GM18907 (cell line): Measurements from ENCODE around the gene PCNX3.

Experiments
- ATAC-seq: cut with Tn5 transposase; IDR thresholded peaks from one replicate; pipeline ENCODE4 v1.9.1; 2021; ENCODE audit warnings: mild to moderate bottlenecking, moderate library complexity; ENCODE audit not compliant: unreplicated experiment

The PCNX3 gene

DNA sequence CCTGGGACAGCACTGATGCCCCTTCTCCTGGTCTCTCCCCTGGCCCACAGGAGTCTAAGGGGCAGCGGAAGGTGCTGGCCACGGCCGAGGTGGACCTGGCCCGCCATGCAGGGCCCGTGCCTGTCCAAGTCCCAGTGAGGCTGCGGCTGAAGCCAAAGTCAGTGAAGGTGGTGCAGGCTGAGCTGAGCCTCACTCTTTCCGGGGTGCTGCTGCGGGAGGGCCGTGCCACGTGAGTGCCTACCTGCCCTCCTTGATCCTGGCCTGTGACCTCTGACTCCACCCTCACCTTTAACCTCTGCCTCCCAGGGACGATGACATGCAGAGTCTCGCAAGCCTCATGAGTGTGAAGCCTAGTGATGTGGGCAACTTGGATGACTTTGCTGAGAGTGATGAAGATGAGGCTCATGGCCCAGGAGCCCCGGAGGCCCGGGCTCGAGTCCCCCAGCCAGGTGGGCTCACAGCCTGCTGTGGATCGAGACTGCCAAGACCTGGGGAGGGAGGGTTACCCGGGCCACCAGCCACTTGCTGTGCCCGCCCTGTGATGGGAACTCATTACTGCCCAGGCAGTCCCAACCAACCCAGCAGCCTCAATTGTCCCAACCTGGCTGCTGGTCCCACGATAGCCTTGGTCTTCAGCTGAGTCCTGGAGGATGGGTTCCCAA, 35.4 kb upstream of the PCNX3 start:
- no peak for ATAC-seq

DNA sequence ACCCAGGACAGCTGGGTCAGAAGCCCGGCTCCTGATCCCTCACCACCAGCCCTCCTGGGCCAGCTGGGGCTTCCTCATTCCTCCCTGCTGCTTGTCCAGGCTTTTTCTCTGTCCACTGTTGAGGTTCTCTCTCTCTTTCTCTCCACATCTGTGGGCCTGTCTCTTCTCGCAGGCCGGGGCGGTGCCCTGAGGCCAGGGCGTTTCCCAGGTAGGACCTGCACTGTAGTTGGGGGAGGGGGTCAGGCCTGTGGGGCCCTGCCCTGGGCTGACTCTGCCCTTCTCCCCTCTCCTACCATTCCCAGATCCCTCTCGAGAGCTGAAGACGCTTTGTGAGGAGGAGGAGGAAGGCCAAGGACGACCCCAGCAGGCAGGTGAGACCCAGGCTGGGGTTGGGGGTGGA, 34.8 kb upstream of the PCNX3 start:
- no peak for ATAC-seq

DNA sequence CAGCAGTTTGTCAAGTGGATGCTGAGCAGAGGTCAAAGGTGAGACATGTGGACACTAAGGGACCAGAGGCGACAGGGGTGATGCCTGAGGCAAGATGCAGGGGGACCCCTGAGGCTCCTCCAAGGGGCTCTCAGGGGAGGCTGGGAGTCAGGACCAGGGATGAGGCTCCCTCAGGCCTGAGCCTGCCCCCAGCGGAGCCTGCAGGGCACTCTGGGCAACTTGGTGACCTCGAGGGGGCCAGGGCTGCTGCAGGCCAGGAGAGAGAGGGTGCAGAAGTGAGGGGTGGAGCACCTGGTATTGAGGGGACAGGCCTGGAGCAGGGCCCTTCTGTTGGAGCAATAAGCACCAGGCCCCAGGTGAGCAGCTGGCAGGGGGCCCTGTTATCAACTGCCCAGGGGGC, 33.6 kb upstream of the PCNX3 start:
- ATAC-seq: no peak

DNA sequence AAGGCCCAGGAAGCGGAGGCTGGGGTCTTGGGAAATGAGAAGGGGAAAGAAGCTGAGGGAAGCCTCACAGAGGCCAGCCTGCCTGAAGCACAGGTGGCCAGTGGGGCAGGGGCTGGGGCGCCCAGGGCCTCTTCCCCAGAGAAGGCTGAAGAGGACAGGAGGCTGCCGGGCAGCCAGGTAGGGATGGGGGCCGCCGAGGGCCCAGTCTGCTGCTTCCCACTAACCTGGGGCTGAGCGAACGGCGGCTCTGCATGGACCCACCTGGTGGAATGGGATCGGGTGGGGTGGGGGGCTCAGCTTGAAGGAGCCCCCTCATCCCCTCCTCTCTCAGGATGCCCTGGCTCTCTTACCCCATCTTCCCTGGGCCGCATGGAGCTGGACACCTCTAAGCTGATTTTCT, 32.0 kb upstream of the PCNX3 start:
- no peak for ATAC-seq

DNA sequence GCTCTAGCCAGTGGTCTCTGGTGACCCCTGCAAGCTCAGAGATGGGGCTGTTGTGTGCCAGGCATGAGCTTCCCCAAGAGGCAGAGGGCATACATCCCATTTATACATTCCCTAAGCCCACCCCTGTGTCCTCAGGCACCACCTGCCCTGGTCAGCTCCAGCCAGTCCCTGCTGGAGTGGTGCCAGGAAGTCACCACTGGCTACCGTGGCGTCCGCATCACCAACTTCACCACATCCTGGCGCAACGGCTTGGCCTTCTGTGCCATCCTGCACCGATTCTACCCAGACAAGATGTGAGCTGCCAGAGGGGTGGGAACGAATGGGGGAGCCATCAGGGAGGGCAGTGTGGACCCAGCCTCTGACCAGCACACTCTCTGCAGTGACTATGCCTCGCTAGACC, 31.5 kb upstream of the PCNX3 start:
- ATAC-seq: no peak

DNA sequence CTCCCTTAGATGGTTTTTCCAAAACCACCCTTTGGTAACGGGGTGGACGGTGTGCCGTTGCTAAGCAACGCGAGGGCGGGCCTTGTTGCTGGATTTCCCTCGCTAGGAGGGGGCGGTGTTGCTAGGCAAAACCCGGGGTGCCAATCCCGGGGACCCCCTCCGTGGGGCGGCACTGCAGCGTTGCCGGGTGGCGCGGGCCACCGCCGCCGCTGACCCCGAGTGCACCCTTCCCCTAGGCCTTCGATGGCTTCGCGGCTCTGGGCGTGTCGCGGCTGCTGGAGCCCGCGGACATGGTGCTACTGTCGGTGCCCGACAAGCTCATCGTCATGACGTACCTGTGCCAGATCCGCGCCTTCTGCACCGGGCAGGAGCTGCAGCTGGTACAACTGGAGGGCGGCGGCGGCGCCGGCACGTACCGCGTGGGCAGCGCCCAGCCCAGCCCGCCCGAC, 30.8 kb upstream of the PCNX3 start:
- no peak for ATAC-seq

DNA sequence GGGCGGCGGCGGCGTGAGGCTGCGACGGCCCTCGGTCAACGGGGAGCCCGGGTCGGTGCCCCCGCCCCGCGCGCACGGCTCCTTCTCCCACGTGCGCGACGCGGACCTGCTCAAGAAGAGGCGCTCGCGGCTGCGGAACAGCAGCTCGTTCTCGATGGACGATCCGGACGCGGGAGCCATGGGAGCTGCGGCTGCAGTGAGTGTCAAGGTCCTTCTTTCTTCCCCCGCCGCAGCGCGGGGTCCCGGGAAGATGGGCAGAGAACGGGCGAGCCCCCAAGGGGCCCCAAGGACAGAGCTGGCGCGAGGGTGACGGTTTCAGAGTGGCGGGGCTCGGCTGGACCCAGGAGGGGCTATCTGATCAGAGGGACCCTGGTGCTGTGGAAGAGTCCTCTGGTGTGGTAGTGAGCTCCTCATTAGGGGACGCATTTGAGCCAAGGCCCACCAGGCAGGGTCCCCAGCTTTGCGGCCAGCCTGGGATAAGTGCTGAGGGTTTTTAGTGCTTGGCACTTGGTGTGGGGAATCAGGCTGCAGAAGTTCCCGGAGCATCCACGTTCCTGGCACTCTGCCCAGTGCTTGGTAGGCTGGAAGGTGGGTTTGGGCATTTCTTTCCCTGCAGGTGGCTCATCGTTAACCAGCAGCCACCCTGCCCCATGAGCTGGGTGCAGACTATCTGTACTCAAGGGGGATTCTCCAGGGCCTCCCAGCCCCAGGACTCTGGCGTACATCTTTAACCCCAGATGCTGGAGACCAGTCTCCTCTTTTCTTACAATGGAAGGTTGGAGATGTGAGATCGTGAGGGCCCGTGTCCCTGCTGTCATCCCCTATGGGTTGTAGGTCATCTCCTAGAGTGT, 30.0 kb upstream of the PCNX3 start:
- ATAC-seq: no peak

DNA sequence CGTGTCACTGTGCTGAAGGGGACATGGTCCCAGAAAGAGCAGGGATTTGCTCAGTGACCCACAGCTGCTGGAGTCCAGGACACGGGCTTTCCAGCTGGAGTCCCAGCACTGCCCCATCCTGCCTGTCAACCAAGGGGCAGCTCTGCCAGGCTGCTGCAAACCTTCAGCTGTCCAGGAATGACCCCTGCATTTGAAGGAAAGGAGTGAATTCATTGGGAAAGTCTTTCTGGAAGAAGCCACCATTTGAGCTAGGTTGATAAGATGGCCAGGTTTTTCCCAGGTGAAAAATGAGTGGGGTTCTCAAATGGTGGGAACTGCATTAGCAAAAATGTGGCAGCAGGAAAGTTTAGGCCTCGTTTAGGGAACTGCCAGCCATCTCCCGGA, 29.3 kb upstream of the PCNX3 start:
- ATAC-seq: no peak

DNA sequence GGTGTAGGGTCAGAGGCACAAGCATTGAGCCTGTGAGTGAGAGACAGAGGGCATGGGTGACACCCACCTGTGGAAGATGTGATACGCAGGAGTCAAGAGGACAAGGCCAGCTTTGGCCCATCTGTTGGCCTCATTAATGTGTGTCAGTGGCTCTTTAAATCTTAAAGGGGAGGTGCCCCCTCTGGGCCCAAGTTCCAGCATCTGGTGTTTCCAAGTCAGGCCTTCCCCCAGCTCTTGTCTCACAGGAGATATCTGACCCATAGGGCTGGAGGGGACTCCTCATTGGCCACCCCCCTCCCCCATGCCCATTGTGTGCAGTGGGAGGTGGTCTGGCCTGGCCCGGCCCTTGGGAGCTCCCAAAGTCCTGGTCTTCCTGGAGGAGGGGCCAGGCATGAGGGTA, 28.9 kb upstream of the PCNX3 start:
- ATAC-seq: no peak

DNA sequence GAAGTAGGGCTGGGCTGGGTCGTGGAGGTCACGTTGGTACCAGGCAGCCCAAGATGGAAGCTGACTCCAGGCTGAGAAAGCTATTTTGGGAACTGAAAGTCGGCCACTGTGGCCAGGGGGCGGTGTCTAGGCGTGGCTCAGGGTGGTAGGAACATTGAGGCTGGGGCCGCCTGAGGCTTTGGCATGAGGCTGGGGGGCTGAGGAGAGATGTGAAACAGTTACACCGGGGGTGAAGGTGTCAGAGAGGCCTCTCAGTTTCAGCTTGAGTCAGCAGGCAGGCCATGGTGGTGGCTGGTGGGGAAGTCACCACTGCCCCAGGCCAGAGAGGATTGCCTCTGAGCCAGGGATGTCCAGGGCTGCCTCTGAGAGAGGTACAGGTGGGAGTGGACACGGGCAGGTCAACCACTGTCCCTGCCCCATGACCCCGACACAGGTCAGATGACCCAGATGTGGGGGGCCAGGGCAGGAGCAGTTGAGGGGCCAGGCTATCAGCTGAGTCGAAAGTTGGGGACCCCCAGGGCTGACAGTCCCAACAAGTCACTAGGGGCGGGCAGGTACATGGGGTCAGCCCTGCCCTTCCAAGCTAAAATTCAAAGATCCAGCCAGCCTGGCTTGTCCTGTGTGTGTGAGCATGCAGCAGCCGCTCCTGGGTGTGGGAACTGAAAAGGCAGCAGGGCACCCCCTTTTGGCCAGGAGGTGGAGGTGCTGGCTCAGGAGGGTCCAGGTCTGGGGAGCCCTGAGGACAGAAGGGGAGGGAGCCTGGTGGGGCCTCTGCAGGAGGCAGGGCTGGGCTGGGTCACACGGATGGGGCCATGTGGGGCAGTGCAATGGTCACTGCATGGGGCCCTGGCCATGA, 27.1 kb upstream of the PCNX3 start:
- ATAC-seq: peak; percentile 75

DNA sequence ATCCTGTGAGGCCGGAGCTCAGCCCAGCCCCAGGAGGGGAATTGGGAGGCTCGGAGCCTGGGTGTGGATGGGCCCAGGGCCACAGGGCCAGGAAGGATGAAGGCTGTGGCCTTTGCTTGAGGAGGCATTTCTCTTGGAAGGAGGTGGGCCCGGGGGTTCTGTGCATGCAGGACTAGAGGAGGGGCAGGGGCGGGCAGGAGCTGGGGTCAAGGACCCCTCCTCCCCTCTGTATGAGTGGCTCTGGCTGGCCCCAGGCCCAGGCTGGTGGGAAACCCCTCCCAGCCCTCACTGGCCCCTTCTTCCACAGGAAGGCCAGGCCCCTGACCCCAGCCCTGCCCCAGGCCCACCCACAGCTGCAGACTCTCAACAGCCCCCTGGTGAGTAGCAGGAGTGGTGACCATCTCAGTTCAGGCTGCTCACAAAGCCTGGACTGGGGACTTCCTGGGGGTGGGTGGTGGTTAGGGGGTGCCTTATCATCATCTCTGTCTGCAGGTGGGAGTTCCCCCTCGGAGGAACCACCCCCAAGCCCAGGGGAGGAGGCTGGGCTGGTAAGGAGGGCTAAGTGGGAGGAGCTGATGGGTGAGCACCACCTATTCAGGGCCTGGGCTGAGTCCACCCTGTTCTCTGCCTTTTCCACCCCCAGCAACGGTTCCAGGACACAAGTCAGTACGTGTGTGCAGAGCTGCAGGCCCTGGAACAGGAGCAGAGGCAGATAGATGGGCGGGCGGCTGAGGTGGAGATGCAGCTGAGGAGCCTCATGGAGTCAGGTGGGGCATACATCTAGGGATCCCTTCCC, 25.9 kb upstream of the PCNX3 start:
- no peak for ATAC-seq

DNA sequence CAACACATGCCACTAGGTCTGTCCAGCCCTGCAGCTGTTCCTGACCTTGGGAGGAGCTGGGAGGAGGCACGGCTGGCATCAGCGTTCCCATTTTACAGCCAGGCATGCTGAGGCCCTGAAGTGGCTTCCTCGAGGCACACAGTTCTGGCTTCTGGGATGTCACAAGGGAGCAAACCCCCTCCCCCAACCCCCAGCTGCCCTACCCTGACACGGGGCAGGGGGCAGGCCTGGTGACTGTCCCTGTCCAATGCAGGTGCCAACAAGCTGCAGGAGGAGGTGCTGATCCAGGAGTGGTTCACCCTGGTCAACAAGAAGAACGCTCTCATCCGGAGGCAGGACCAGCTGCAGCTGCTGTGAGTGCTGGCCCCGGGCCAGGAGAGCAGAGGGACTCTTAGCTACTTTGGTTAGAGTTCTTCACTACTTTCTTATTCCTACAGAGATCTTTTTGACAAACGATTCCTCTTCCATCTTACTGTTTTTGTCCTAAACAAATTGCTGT, 25.3 kb upstream of the PCNX3 start:
- no peak for ATAC-seq

DNA sequence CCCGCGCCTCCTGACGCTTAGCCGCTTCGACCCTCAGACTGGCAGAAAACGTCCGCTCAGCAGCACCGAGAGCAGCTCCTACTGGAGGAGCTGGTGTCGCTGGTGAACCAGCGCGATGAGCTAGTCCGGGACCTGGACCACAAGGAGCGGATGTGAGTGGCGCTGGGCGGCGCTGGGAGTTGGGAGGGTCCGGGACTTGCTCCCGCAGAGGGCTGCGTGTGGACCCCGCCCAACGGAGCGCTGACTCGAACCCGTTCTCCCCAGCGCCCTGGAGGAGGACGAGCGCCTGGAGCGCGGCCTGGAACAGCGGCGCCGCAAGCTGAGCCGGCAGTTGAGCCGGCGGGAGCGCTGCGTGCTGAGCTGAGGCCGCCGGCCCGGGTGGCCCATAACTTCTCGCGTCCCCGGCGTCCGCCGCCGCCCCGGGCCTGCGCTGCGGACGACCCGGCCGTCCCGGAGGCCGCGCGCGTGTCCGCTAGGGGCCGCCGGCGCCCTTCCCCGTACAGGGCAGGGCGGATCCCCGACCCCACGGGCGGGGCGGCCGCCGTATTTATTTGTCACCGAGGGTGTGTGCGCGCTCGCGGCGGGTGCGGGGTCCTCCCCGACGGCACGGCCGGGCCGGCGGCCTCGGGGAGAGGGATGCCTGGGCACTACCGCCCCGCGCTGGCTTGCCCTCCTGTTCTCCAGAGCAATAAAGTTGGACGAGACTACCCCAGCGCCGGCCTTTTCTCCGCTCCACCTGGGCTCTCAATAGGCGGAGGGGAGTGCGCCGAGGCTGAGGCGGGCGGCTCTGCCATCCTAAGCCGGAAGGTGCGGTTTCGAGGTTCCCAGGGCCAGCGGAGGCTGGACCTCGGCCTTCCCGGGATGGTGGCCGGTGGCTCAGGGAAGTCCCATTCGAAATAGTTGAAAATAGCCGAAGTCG, 23.4 kb upstream of the PCNX3 start:
- ATAC-seq: no peak

DNA sequence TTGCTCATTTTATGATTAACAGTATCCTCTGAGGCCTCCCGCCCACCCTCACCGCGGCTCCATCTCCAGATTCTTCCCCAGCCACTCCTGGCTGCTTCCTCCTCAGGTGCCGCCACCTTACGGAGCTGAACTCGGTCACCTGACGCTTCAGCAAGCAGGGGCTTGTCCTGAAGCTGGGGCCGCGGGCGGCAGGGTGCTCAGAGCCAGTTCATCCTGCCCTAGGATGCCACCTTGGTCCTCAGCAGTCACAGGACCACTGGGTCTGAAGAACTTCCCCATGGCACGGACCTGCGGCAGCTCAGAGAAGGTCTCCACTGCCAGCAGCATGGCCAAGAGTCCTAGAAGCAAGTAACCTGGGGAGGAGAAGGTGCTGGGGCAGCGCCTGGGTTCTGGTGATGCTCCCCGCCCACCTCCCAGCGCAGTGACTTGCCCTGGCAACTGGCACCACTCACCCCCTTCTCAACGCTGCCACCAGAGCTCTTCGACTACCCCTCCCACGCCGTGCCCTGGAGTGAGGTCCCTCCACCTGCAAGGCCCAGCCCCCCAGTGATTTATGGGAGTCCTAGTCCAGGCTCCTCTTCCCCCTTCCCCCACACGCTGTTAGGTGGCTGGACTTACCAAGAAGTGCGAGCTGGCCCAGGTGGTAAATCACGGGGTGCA, 22.6 kb upstream of the PCNX3 start:
- ATAC-seq: no peak

DNA sequence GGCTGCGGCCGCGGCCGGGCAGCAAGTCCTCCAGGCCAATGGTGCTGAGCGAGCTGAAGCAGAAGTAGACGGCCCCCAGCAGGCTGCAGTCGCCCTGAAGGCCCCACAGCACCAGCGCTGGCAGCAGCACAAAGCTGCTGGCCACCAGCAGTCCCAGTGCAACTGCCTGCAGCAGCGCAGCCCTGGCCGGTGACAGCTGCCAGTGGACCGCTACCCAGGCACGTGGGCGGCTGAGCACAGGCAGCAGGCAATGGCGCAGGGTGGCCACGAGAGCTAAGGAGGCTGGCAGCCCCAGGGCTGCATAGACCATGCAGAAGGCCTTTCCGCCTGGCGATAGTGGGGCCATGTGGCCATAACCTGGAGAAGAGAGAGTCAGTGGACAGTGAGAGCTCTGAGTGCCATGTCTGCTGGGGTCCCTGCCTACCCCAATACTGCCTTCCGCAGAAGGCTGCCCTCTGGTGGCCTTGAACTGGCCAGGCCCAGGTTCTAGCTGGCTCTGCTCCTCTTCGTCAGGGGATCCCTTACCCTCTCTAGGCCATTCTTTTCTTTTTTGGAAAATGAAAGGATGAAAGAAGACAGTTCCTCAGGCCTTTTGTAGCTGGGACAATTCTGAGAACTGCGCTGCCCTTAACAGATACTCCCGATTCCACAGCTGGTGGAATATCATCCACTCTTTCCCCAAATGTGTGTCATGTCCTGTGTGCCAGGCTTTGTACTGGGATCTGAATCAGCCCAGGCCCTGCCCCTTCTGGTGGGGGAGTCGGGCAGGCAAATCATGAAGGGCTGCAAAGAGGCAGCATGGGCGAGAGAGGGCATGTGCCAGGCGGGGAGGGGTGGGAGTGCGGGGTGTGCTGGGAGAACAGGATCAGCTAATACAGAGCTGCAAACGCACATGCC, 21.8 kb upstream of the PCNX3 start:
- ATAC-seq: no peak

DNA sequence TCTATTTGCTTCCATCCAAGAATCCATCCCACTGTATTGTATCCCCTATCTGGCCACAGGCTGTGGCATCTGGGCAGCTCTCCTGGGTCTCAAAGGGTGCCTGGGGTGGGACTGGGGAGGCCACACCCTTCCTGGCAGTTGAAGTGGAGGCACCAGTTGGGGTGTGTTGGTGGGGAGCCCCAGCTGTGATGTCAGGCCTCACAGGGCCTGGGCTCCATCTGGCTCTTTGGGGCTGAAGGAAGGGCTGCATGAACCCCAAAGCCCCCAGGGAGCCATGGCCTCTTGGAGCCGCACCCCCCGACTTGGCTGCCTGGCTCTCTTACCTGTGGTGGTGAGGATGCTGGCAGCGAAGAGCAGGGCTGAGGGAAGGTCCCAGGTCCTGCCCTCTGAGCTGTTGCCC, 20.4 kb upstream of the PCNX3 start:
- ATAC-seq: no peak

DNA sequence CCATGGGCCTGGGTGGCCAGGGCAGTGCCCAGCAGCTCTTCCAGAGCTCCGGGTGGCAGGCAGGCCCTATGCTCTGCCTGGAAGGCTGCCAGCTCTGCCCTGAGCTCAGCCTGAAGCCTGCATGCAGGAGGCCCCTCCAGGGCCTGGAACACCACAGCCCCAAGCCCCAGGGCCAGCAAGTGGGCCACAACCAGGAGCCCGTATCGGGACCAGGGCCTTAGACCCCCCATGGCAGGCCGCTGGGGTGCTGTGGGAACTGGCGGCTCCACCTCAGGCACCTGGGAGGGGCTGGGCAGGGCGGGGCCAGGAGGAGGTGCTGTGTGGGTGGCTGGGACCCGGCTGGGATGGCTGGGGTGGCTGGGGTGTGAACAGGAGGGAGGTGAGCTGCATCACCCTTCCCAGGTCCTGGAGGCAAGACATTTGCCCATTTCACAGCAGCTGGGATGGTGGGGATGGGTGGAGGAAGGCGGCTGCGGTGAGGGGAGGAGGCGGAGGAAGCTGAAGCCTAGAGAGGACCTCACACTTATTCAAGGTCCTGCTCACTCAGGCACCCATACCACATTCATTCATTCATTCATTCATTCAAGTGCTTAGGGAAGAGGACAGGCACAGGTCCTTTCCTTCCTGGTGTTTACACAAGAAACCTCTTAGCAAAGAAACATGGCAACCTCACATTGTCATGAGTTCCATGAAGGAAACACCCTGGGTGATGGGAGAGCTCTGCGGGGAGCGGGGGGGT, 19.9 kb upstream of the PCNX3 start, which contains the start of gene KCNK7:
Gene KCNK7, minus strand, starts transcription at position 258 of the 739 bp plus-strand sequence. Its CDS starts 28 bp downstream, at position 230.
- no peak for ATAC-seq
